A673 (cell line): ENCODE data around the gene KCNQ1.

ENCODE experiments used
- EZH2 ChIP-seq: fragments of 200-600 bp; sonication (generic); IDR thresholded peaks from 2 replicates; pipeline ENCODE4 v1.6.1; 2017; ENCODE audit warnings: borderline replicate concordance, low read depth, mild to moderate bottlenecking, mixed read lengths, antibody characterized with exemption, low read length; ENCODE audit not compliant: poor library complexity, severe bottlenecking
- TF ChIP-seq, protein P1 (sequence below): fragments of 300-800, 200-600 bp; sonication (generic); conservative IDR thresholded peaks from 2 replicates; pipeline ENCODE4 v1.5.1; 2017; ENCODE audit warnings: low read depth, mild to moderate bottlenecking, antibody characterized with exemption, low read length, moderate library complexity, mixed read lengths

DNA sequence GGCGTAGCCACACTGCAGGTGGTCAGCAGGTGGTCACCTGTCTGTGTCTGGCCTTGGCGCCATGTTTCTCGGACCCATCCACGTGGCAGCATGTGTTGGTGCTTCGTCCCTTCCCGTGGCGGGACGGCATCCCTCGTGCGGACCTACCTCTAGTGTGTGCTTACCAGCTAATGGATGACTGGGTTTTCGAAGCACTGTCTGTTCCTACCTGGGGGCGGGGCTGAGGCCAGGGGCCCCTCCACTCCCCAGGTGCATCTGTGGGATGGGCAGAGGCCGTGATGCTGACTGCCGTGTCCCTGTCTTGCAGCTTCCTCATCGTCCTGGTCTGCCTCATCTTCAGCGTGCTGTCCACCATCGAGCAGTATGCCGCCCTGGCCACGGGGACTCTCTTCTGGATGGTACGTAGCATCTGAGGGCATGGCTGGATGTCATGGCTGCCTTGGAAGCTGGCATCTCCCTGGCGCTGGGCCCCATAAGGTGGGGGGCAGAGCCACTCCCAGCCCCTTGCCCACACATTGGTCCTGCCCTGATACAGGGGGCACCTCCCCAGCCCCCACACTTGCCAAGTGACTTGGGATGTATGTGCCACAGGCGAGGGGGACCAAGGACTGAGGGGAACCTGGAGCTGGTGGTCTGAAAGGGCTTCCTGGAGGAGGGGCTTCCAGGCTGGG, 82.9 kb downstream of the KCNQ1 start:
- TF ChIP-seq, protein P1, sequence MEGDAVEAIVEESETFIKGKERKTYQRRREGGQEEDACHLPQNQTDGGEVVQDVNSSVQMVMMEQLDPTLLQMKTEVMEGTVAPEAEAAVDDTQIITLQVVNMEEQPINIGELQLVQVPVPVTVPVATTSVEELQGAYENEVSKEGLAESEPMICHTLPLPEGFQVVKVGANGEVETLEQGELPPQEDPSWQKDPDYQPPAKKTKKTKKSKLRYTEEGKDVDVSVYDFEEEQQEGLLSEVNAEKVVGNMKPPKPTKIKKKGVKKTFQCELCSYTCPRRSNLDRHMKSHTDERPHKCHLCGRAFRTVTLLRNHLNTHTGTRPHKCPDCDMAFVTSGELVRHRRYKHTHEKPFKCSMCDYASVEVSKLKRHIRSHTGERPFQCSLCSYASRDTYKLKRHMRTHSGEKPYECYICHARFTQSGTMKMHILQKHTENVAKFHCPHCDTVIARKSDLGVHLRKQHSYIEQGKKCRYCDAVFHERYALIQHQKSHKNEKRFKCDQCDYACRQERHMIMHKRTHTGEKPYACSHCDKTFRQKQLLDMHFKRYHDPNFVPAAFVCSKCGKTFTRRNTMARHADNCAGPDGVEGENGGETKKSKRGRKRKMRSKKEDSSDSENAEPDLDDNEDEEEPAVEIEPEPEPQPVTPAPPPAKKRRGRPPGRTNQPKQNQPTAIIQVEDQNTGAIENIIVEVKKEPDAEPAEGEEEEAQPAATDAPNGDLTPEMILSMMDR: no peak
- no peak for TF ChIP-seq EZH2
